K562 (cell line): ENCODE results near the gene CATSPER4. TPM values are rescaled to one million over a fixed set of nuclear protein-coding genes. Genes with fewer than 3 reads are reported as not detected.

Source experiments
- ATF1 ChIP-seq, 2 experiments: fragments of 450-650 bp in 1 of 2; IDR thresholded peaks; 2 replicates each; pipeline ENCODE4 v1.6.1; 2016; ENCODE audit warnings: missing compliant biosample characterization in 1 of 2, missing genetic modification characterization in 1 of 2
- BRF1 ChIP-seq: IDR thresholded peaks from 3 replicates; pipeline ENCODE4 v1.6.1; 2011; ENCODE audit warnings: borderline replicate concordance, mild to moderate bottlenecking; ENCODE audit not compliant: insufficient read length; ENCODE audit errors: extremely low read depth
- CBFB ChIP-seq: sonication (generic); formaldehyde crosslinking; IDR thresholded peaks from 2 replicates; pipeline ENCODE4 v1.4.0; 2020; ENCODE audit warnings: mild to moderate bottlenecking, missing genetic modification reagents
- CTBP1 ChIP-seq: fragments of 450-650 bp; IDR thresholded peaks from 2 replicates; pipeline ENCODE4 v1.6.1; 2016; ENCODE audit warnings: borderline replicate concordance
- FUS ChIP-seq: fragments of 200-400 bp; formaldehyde crosslinking; optimal IDR thresholded peaks from 2 replicates; pipeline ENCODE3; 2017; ENCODE audit warnings: low read depth, low read length
- HES1 ChIP-seq: fragments of 450-650 bp; IDR thresholded peaks from 2 replicates; pipeline ENCODE4 v1.6.1; 2016; ENCODE audit warnings: low read depth, mild to moderate bottlenecking, moderate library complexity
- MITF ChIP-seq: IDR thresholded peaks from 2 replicates; pipeline ENCODE4 v1.6.1; 2014; ENCODE audit warnings: antibody characterized with exemption
- RAD21 ChIP-seq, 2 experiments: fragments of 250-450 bp in 1 of 2; fragments of 450-650 bp in 1 of 2; sonication (Bioruptor Pico) in 1 of 2; formaldehyde crosslinking in 1 of 2; IDR thresholded peaks in 1 of 2; conservative IDR thresholded peaks in 1 of 2; 2 replicates each; pipeline versions ENCODE4 v1.4.0 to v1.8.0; 2020 to 2022; ENCODE audit warnings: mild to moderate bottlenecking in 2 of 2, moderate library complexity in 1 of 2
- RCOR1 ChIP-seq, 2 experiments: IDR thresholded peaks; 2 replicates each; pipeline ENCODE4 v1.6.1; 2012; ENCODE audit warnings: low read depth in 2 of 2, low read length in 2 of 2, borderline replicate concordance in 1 of 2, improper control_type of control experiment in 1 of 2
- ZBTB33 ChIP-seq: sonication (generic); formaldehyde crosslinking; IDR thresholded peaks from 2 replicates; pipeline ENCODE4 v1.8.1; 2023; ENCODE audit warnings: mild to moderate bottlenecking, missing genetic modification reagents
- ZNF165 ChIP-seq: fragments of 250-450 bp; sonication (Bioruptor Pico); IDR thresholded peaks from 2 replicates; pipeline ENCODE4 v1.4.0; 2020; ENCODE audit warnings: borderline replicate concordance
- ZNF592 ChIP-seq: fragments of 450-650 bp; IDR thresholded peaks from 2 replicates; pipeline ENCODE4 v1.6.1; 2017; ENCODE audit warnings: antibody characterized with exemption, mild to moderate bottlenecking
- ZNF766 ChIP-seq: fragments of 200-800 bp; sonication (Bioruptor generic); conservative IDR thresholded peaks from 2 replicates; pipeline ENCODE4 v1.6.1; 2016; ENCODE audit warnings: missing genetic modification characterization, missing compliant biosample characterization
- ZNF830 ChIP-seq: fragments of 250-450 bp; sonication (Bioruptor Pico); IDR thresholded peaks from 2 replicates; pipeline ENCODE4 v1.5.0; 2021; ENCODE audit warnings: mild to moderate bottlenecking
- polyA plus RNA-seq, 8 experiments: library from polyadenylated mRNA; depleted of rRNA in 4 of 8; stranded (reverse) in 5 of 8; unstranded in 3 of 8; fragments of >200 nt; fragmentation: Nextera tagmentation in 2 of 8; fragmentation: Illumina TruSeq in 1 of 8; extraction: Ambion mirVana in 2 of 8; extraction: Trizol in 1 of 8; gene quantifications; 2 replicates each; pipeline versions ENCODE4 v1.2.1 to v1.2.3, GENCODE V29; 2011 to 2014; ENCODE audit warnings: inconsistent platforms in 1 of 8, missing spikeins in 1 of 8
- total RNA-seq, 7 experiments: library from RNA; depleted of rRNA in 6 of 7; stranded (reverse); fragments of >200 nt in 6 of 7; fragmentation: Illumina TruSeq in 2 of 7; extraction: Trizol in 2 of 7; gene quantifications; 2 replicates each; pipeline versions ENCODE4 v1.2.1 to v1.2.3, GENCODE V29; 2011 to 2021; ENCODE audit warnings: low replicate concordance in 1 of 7

Gene CATSPER4
- total and polyA plus RNA-seq, 9 of the 15 experiments (the other 6 are each of a cell fraction or from before 2014, with no cell fraction given), result 0.04 to 0.13 TPM; not detected in 7

DNA sequence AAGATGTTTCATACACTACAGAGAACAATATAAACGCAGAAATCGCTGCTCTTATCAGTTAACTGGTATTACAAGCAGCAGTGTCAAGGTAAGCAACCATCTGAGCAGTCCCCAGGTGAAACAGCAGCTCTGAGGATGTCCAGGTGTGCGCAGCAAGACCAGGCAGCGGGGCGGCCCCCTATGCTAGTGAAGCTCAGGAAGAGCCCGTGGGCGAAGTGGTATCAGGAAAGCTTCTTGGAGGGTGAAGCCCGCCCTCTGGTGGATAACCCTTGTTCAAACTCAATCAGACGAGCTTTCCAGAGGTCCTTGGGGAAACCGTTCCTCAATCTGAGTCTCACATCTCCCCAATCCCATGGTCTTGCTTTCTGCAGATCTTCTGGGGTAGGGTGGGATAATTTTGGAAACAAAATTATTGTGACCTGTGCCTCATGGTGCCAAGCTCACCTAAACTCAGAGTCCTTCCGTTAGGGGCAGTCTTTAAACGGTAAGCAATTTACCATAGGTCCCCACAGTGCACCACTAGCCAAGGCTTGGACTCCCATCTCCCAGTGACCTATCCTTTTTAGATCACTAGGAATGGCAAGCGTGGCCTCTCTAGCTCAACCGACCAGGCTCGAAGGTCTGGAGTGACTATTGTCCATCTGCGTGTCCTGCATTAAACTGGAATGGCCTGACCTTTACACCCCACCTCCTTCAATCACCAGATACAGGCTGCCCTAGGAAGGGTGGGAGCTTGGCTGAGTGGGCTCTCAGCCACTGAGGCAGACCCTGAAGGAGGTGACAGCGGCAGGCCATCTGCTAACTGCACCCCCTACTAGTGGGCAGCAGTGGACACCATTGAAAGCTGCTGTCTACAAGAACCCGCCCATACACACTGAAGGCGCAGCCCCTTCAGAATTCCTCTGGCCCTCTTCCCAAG is 45.1 kb upstream of the CATSPER4 start (continued):
- TF ChIP-seq ZBTB33 (CRISPR knock-in tag) (peak; percentile 61), ZNF766 (CRISPR knock-in tag) (0 out of 2 replicates have a peak, but pooled peaks have one; percentile 12), MITF (0 out of 2 replicates have a peak, but pooled peaks have one; percentile 11), RAD21 (CRISPR knock-in tag; conservative IDR thresholded peaks at IDR 0.05 in 1 of 2, IDR thresholded peaks at IDR 0.05 in 1 of 2) (peak; percentile 99 to 100), ZNF830 (0 out of 2 replicates have a peak, but pooled peaks have one; percentile 39), HES1 (no peak), BRF1 (no peak), ZNF592 (peak; percentile 81), CTBP1 (peak; percentile 90), FUS (no peak), ATF1 (CRISPR knock-in tag; IDR thresholded peaks at IDR 0.05) (no peak), ATF1 (tag; IDR thresholded peaks at IDR 0.05) (0 out of 2 replicates have a peak, but pooled peaks have one; percentile 38), CBFB (CRISPR knock-in tag) (peak; percentile 67; the same call in 1 of the 2 replicates), ZNF165 (CRISPR knock-in tag) (0 out of 2 replicates have a peak, but pooled peaks have one; percentile 46), RCOR1 (IDR thresholded peaks at IDR 0.05; ENCODE audit: borderline replicate concordance in 1 of 2, low read depth in 2 of 2, low read length in 2 of 2) (peak in 1 of 2 experiments; percentile 63; a peak in 1 of 4 replicates)
